PC-9 (cell line): Measurements from ENCODE around the gene ATP10A. TPM values are rescaled to one million over a fixed set of nuclear protein-coding genes. Genes with fewer than 3 reads are reported as not detected.

ENCODE experiments used
- BruUV-seq: library from RNA; stranded (reverse); fragments of 400-500 nt; replicated peaks from 2 replicates; lab custom pipeline; 2021; lab: Mats Ljungman, UMichigan
- CTCF ChIA-PET: fragments of 300-600 bp; sonication (Branson Sonifier 250); formaldehyde crosslinking; loops from one replicate; lab custom pipeline; 2022; ENCODE audit warnings: antibody characterized with exemption; lab: Charles Lee
- POLR2A ChIA-PET: fragments of 300-600 bp; sonication (Branson Sonifier 250); formaldehyde crosslinking; loops from one replicate; lab custom pipeline; 2022; ENCODE audit warnings: antibody characterized with exemption; ENCODE audit not compliant: unreplicated experiment; lab: Charles Lee
- DNase-seq, 2 experiments: peaks; one replicate each; pipeline versions ENCODE4 v3.0.0 to v3.0.0-alpha.2; 2015 to 2022; ENCODE audit warnings: mixed read lengths in 1 of 2
- H2AFZ ChIP-seq: fragments of 200-600 bp; sonication (generic); 2 replicates; pipeline ENCODE4 v1.8.1; 2017; ENCODE audit warnings: antibody characterized with exemption
- H3F3A ChIP-seq: fragments of 200-600 bp; sonication (generic); 2 replicates; pipeline ENCODE4 v1.8.1; 2017; ENCODE audit warnings: antibody characterized with exemption, mild to moderate bottlenecking, low read depth; ENCODE audit not compliant: insufficient read depth
- H3K27ac ChIP-seq: fragments of 200-600 bp; sonication (generic); 2 replicates; pipeline ENCODE4 v1.6.1; 2016; ENCODE audit warnings: mixed run types
- H3K27me3 ChIP-seq: fragments of 200-600 bp; sonication (generic); 2 replicates; pipeline ENCODE4 v1.6.1; 2016; ENCODE audit warnings: low read depth, mixed run types; ENCODE audit not compliant: insufficient read depth
- H3K36me3 ChIP-seq: fragments of 200-600 bp; sonication (generic); 2 replicates; pipeline ENCODE4 v1.6.1; 2016; ENCODE audit warnings: low read depth, mixed run types
- H3K4me1 ChIP-seq: fragments of 200-600 bp; sonication (generic); replicated peaks from 2 replicates; pipeline ENCODE4 v1.6.1; 2016; ENCODE audit warnings: mixed run types; ENCODE audit not compliant: insufficient read depth
- H3K4me2 ChIP-seq: fragments of 200-600 bp; sonication (generic); 2 replicates; pipeline ENCODE4 v1.6.1; 2017; ENCODE audit warnings: mixed run types
- H3K4me3 ChIP-seq: fragments of 200-600 bp; sonication (generic); 2 replicates; pipeline ENCODE4 v1.6.1; 2016; ENCODE audit warnings: mixed run types
- H3K79me2 ChIP-seq: fragments of 200-600 bp; sonication (generic); 2 replicates; pipeline ENCODE4 v1.6.1; 2017; ENCODE audit warnings: low read depth, mixed run types
- H3K9me2 ChIP-seq: fragments of 200-600 bp; sonication (generic); 2 replicates; pipeline ENCODE4 v1.8.1; 2017; ENCODE audit warnings: mild to moderate bottlenecking; ENCODE audit not compliant: insufficient read depth
- H3K9me3 ChIP-seq: fragments of 200-600 bp; sonication (generic); 2 replicates; pipeline ENCODE4 v1.8.1; 2016; ENCODE audit warnings: low read depth; ENCODE audit not compliant: insufficient read depth
- H4K20me1 ChIP-seq: fragments of 200-600 bp; sonication (generic); 2 replicates; pipeline ENCODE4 v1.8.1; 2017; ENCODE audit not compliant: insufficient read depth
- CTCF ChIP-seq: fragments of 200-600 bp; sonication (generic); conservative IDR thresholded peaks from 2 replicates; pipeline ENCODE4 v1.6.1; 2017; ENCODE audit warnings: mixed run types, antibody characterized with exemption, mild to moderate bottlenecking, moderate library complexity
- EZH2 ChIP-seq: fragments of 200-600 bp; sonication (generic); IDR thresholded peaks from 2 replicates; pipeline ENCODE4 v1.8.0; 2017; ENCODE audit warnings: antibody characterized with exemption, low read depth
- intact Hi-C: fragments of 100-400 bp; cut with micrococcal nuclease; formaldehyde crosslinking; loops from one replicate; pipeline ENCODE4 v1.10.0; 2022; ENCODE audit not compliant: unreplicated experiment
- total RNA-seq: library from RNA; stranded (reverse); gene quantifications from 2 replicates; pipeline ENCODE4 v1.2.3, GENCODE V29; 2021

Gene ATP10A
- total RNA-seq, 1 experiment from 2014 or later: not detected

GRCh38 chr15:25683415-25683814 is 179.7 kb downstream of the ATP10A start:
- Histone ChIP-seq H3K4me2 (no peak overlapping the region), H3K27me3 (peaks cover 33% of the 10 kb centered on the region), H3K9me2 (no peaks in the 10 kb centered on the region), H4K20me1 (no peaks in the 10 kb centered on the region), H3K4me3 (no peak overlapping the region), H3K79me2 (no peaks in the 10 kb centered on the region), H2AFZ (no peak overlapping the region), H3F3A (no peaks in the 10 kb centered on the region), H3K9me3 (no peaks in the 10 kb centered on the region), H3K4me1 (no peaks in the 10 kb centered on the region), H3K36me3 (no peaks in the 10 kb centered on the region), H3K27ac (no peak overlapping the region)
- DNase-seq: no peak
- BruUV-seq: no TSS peak
- CTCF ChIA-PET: no interaction called here
- TF ChIP-seq CTCF: no peak
- no peak for TF ChIP-seq EZH2
- intact Hi-C loops: no loop called here
- POLR2A ChIA-PET: no interaction called here

- no peaks in the 10 kb centered on the region for H3K9me3 ChIP-seq
- H3F3A ChIP-seq: no peaks in the 10 kb centered on the region
- intact Hi-C loops: no loop called here
- no peak overlapping the region for H3K27ac ChIP-seq
- H3K4me3 ChIP-seq: no peak overlapping the region
- POLR2A ChIA-PET: no interaction called here
- CTCF ChIA-PET: no interaction called here
- TF ChIP-seq EZH2 (no peak), CTCF (no peak)
- no peaks in the 10 kb centered on the region for H3K36me3 ChIP-seq
- no peaks in the 10 kb centered on the region for H4K20me1 ChIP-seq
- H3K4me2 ChIP-seq: no peak overlapping the region
- H3K4me1 ChIP-seq: no peaks in the 10 kb centered on the region
- DNase-seq: no peak
- peaks cover 26% of the 10 kb centered on the region for H3K27me3 ChIP-seq
- no peaks in the 10 kb centered on the region for H3K9me2 ChIP-seq
- no TSS peak for BruUV-seq
- no peaks in the 10 kb centered on the region for H3K79me2 ChIP-seq
- no peak overlapping the region for H2AFZ ChIP-seq
Measured at GRCh38 chr15:25682340-25682739, 180.8 kb downstream of the ATP10A start.

GRCh38 chr15:25680686-25681025 is 182.5 kb downstream of the ATP10A start:
- no peaks in the 10 kb centered on the region for H3K79me2 ChIP-seq
- no peak overlapping the region for H3K4me3 ChIP-seq
- intact Hi-C loops: no loop called here
- ChIA-PET POLR2A (no interaction called here), CTCF (no interaction called here)
- H3K27me3 ChIP-seq: peaks cover 26% of the 10 kb centered on the region
- H2AFZ ChIP-seq: no peak overlapping the region
- H3K4me2 ChIP-seq: no peak overlapping the region
- no peak overlapping the region for H3K27ac ChIP-seq
- no peaks in the 10 kb centered on the region for H3K36me3 ChIP-seq
- no TSS peak for BruUV-seq
- TF ChIP-seq EZH2 (no peak), CTCF (no peak)
- no peaks in the 10 kb centered on the region for H4K20me1 ChIP-seq
- H3F3A ChIP-seq: no peaks in the 10 kb centered on the region
- no peaks in the 10 kb centered on the region for H3K9me2 ChIP-seq
- no peaks in the 10 kb centered on the region for H3K9me3 ChIP-seq
- H3K4me1 ChIP-seq: no peaks in the 10 kb centered on the region
- DNase-seq: no peak
